Tibial nerve (tissue), 4 donors: ENCODE results near the gene PDK1.

Source experiments
- EP300 ChIP-seq, 2 donors: sonication (generic); formaldehyde crosslinking; IDR thresholded peaks; one replicate each; pipeline ENCODE4 v1.6.1; 2017; ENCODE audit warnings: antibody characterized with exemption in 2 of 2, mild to moderate bottlenecking in 1 of 2
- POLR2A ChIP-seq, 2 donors: fragments of 450-650 bp; IDR thresholded peaks; one replicate each; pipeline ENCODE4 v1.6.1; 2017; ENCODE audit warnings: antibody characterized with exemption in 2 of 2, mild to moderate bottlenecking in 2 of 2, moderate library complexity in 2 of 2
- TF ChIP-seq, protein P1 (sequence below), 5 experiments: fragments of 200-600 bp in 3 of 5; fragments of 450-650 bp in 2 of 5; sonication (generic) in 3 of 5; IDR thresholded peaks; one replicate each; pipeline ENCODE4 v1.5.1; 2016 to 2019; ENCODE audit warnings: antibody characterized with exemption in 5 of 5, mild to moderate bottlenecking in 3 of 5, moderate library complexity in 2 of 5

DNA sequence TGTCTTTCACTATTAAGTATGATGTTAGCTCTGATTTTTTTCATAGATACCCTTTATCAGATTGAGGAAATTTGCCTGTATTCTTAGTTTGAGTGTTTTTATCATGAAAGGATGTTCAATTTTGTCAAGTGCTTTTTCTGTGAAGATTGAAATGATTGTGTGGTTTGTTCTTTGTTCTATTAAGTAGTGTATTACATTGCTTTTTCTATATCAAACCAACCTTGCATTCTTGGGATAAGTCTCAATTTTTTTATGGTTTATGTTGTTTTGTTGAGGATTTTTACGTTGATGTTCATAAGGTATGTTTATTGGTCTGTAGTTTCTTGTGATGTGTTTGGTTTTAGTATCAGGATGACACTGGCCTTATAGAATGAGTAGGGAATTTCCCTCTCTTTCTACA lies 19.1 kb downstream of the PDK1 start:
- TF ChIP-seq EP300 (IDR thresholded peaks at IDR 0.05) = no peak
- TF ChIP-seq POLR2A (IDR thresholded peaks at IDR 0.05) = no peak
- TF ChIP-seq, protein P1, sequence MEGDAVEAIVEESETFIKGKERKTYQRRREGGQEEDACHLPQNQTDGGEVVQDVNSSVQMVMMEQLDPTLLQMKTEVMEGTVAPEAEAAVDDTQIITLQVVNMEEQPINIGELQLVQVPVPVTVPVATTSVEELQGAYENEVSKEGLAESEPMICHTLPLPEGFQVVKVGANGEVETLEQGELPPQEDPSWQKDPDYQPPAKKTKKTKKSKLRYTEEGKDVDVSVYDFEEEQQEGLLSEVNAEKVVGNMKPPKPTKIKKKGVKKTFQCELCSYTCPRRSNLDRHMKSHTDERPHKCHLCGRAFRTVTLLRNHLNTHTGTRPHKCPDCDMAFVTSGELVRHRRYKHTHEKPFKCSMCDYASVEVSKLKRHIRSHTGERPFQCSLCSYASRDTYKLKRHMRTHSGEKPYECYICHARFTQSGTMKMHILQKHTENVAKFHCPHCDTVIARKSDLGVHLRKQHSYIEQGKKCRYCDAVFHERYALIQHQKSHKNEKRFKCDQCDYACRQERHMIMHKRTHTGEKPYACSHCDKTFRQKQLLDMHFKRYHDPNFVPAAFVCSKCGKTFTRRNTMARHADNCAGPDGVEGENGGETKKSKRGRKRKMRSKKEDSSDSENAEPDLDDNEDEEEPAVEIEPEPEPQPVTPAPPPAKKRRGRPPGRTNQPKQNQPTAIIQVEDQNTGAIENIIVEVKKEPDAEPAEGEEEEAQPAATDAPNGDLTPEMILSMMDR (IDR thresholded peaks at IDR 0.05) = no peak
